GM23338 (cell line): Measurements from ENCODE around the gene LMNA.

ENCODE experiments used
- CREB1 ChIP-seq: fragments of 250-450 bp; sonication (Bioruptor Pico); IDR thresholded peaks from 2 replicates; pipeline ENCODE4 v1.5.0; 2020; ENCODE audit warnings: low read depth, mild to moderate bottlenecking, moderate library complexity
- CTCF ChIP-seq, 2 experiments: fragments of 200-600 bp in 1 of 2; sonication (generic) in 1 of 2; conservative IDR thresholded peaks; 2 replicates each; pipeline versions ENCODE4 v1.5.1 to v1.6.1; 2016 to 2017; ENCODE audit warnings: antibody characterized with exemption in 2 of 2, low read depth in 2 of 2, mild to moderate bottlenecking in 2 of 2, moderate library complexity in 1 of 2
- ETS1 ChIP-seq: IDR thresholded peaks from 2 replicates; pipeline ENCODE4 v1.6.1; 2016; ENCODE audit warnings: antibody characterized with exemption
- EZH2 ChIP-seq: fragments of 200-600 bp; sonication (generic); IDR thresholded peaks from one replicate; pipeline ENCODE4 v1.8.0; 2017; ENCODE audit warnings: antibody characterized with exemption, mild to moderate bottlenecking, low read depth; ENCODE audit not compliant: unreplicated experiment
- JUNB ChIP-seq: IDR thresholded peaks from one replicate; pipeline ENCODE4 v1.6.1; 2016; ENCODE audit warnings: antibody characterized with exemption; ENCODE audit not compliant: unreplicated experiment
- NANOG ChIP-seq: IDR thresholded peaks from 2 replicates; pipeline ENCODE4 v1.6.1; 2016; ENCODE audit warnings: antibody characterized with exemption, borderline replicate concordance
- POLR2AphosphoS5 ChIP-seq: IDR thresholded peaks from 2 replicates; pipeline ENCODE4 v1.6.1; 2016; ENCODE audit warnings: antibody characterized with exemption, low read depth
- REST ChIP-seq: IDR thresholded peaks from one replicate; pipeline ENCODE4 v1.6.1; 2018; ENCODE audit warnings: antibody characterized with exemption; ENCODE audit not compliant: unreplicated experiment
- ZNF114 ChIP-seq: fragments of 250-450 bp; sonication (Bioruptor Pico); IDR thresholded peaks from 2 replicates; pipeline ENCODE4 v1.5.0; 2020; ENCODE audit warnings: mild to moderate bottlenecking, moderate library complexity

GRCh38 chr1:156075775-156076204, 38.7 kb upstream of the LMNA start:
- TF ChIP-seq CTCF (conservative IDR thresholded peaks at IDR 0.05; ENCODE audit: low read depth in 2 of 2) (no peak), EZH2 (no peak), ZNF114 (no peak), JUNB (no peak), POLR2AphosphoS5 (no peak), CREB1 (no peak), NANOG (no peak), REST (no peak), ETS1 (no peak)
